H9 (cell line): ENCODE results near the gene MED9. TPM values are rescaled to one million over a fixed set of nuclear protein-coding genes. Genes with fewer than 3 reads are reported as not detected.

Source experiments
- DNase-seq: peaks from one replicate; pipeline ENCODE4 v3.0.0-alpha.2; 2017
- H2AFZ ChIP-seq: one replicate; pipeline ENCODE4 v1.6.1; 2013; ENCODE audit warnings: mild to moderate bottlenecking, low read length, control low read depth, moderate library complexity
- H2AK5ac ChIP-seq: 2 replicates; pipeline ENCODE4 v1.6.1; 2013; ENCODE audit warnings: low read length, control low read depth, mixed read lengths; ENCODE audit not compliant: insufficient read length
- H2BK120ac ChIP-seq: one replicate; pipeline ENCODE4 v1.6.1; 2013; ENCODE audit warnings: low read depth, mild to moderate bottlenecking, low read length, control low read depth, inconsistent platforms; ENCODE audit not compliant: poor library complexity, severe bottlenecking
- H2BK12ac ChIP-seq: 2 replicates; pipeline ENCODE4 v1.6.1; 2013; ENCODE audit warnings: low read length, control low read depth, mixed read lengths, low read depth; ENCODE audit not compliant: insufficient read length
- H2BK15ac ChIP-seq: 2 replicates; pipeline ENCODE4 v1.6.1; 2013; ENCODE audit warnings: low read depth, low read length, control low read depth
- H2BK20ac ChIP-seq: one replicate; pipeline ENCODE4 v1.6.1; 2013; ENCODE audit warnings: low read depth, mild to moderate bottlenecking, low read length, control low read depth, inconsistent platforms; ENCODE audit not compliant: poor library complexity, severe bottlenecking
- H2BK5ac ChIP-seq: 2 replicates; pipeline ENCODE4 v1.6.1; 2013; ENCODE audit warnings: low read length, control low read depth, mixed read lengths; ENCODE audit not compliant: insufficient read length
- H3K14ac ChIP-seq: 2 replicates; pipeline ENCODE4 v1.6.1; 2013; ENCODE audit warnings: low read length, control low read depth; ENCODE audit not compliant: insufficient read depth
- H3K18ac ChIP-seq: 2 replicates; pipeline ENCODE4 v1.6.1; 2013; ENCODE audit warnings: low read depth, mild to moderate bottlenecking, mixed read lengths, low read length, control low read depth; ENCODE audit not compliant: insufficient read length
- H3K23ac ChIP-seq: 2 replicates; pipeline ENCODE4 v1.6.1; 2013; ENCODE audit warnings: low read length, control low read depth, mixed read lengths, low read depth; ENCODE audit not compliant: insufficient read length
- H3K23me2 ChIP-seq: 2 replicates; pipeline ENCODE4 v1.6.1; 2013; ENCODE audit warnings: low read depth, mild to moderate bottlenecking, mixed read lengths, low read length, control low read depth; ENCODE audit not compliant: insufficient read length, poor library complexity, severe bottlenecking
- H3K27ac ChIP-seq: 2 replicates; pipeline ENCODE4 v1.5.1; 2013; ENCODE audit warnings: low read length, control low read depth, mixed read lengths, low read depth; ENCODE audit not compliant: insufficient read length
- H3K27me3 ChIP-seq: 2 replicates; pipeline ENCODE4 v1.6.1; 2013; ENCODE audit warnings: low read length, control low read depth, inconsistent platforms; ENCODE audit not compliant: insufficient read depth
- H3K4ac ChIP-seq: 2 replicates; pipeline ENCODE4 v1.6.1; 2013; ENCODE audit warnings: low read depth, mild to moderate bottlenecking, control low read depth, inconsistent platforms, low read length, moderate library complexity
- H3K4me1 ChIP-seq: 2 replicates; pipeline ENCODE4 v1.6.1; 2013; ENCODE audit warnings: low read length, control low read depth, inconsistent platforms; ENCODE audit not compliant: insufficient read depth
- H3K4me2 ChIP-seq: 2 replicates; pipeline ENCODE4 v1.6.1; 2013; ENCODE audit warnings: low read length, control low read depth, mixed read lengths; ENCODE audit not compliant: insufficient read length, insufficient read depth
- H3K56ac ChIP-seq: 2 replicates; pipeline ENCODE4 v1.6.1; 2013; ENCODE audit warnings: low read depth, mild to moderate bottlenecking, mixed read lengths, low read length, control low read depth; ENCODE audit not compliant: insufficient read length
- H3K79me1 ChIP-seq: 2 replicates; pipeline ENCODE4 v1.6.1; 2013; ENCODE audit warnings: low read depth, mild to moderate bottlenecking, moderate library complexity, low read length, control low read depth, inconsistent platforms; ENCODE audit not compliant: insufficient read depth, poor library complexity, severe bottlenecking
- H3K79me2 ChIP-seq: 2 replicates; pipeline ENCODE4 v1.6.1; 2013; ENCODE audit warnings: low read length, control low read depth, inconsistent platforms; ENCODE audit not compliant: insufficient read depth
- H3K9ac ChIP-seq: 2 replicates; pipeline ENCODE4 v1.6.1; 2013; ENCODE audit warnings: low read length, control low read depth, mixed read lengths; ENCODE audit not compliant: insufficient read length; ENCODE audit errors: extremely low read depth
- H3K9me3 ChIP-seq: one replicate; pipeline ENCODE4 v1.6.1; 2013; ENCODE audit warnings: low read depth, low read length, inconsistent platforms; ENCODE audit not compliant: control insufficient read depth
- H3T11ph ChIP-seq: one replicate; pipeline ENCODE4 v1.6.1; 2013; ENCODE audit warnings: mild to moderate bottlenecking, low read length, control low read depth, inconsistent platforms
- H4K20me1 ChIP-seq: one replicate; pipeline ENCODE4 v1.6.1; 2013; ENCODE audit not compliant: control insufficient read depth, insufficient read length, insufficient read depth
- H4K5ac ChIP-seq: 2 replicates; pipeline ENCODE4 v1.6.1; 2013; ENCODE audit warnings: low read depth, mild to moderate bottlenecking, mixed read lengths, low read length, control low read depth; ENCODE audit not compliant: insufficient read length
- H4K8ac ChIP-seq: replicated peaks from 2 replicates; pipeline ENCODE4 v1.6.1; 2013; ENCODE audit warnings: low read length, control low read depth, mixed read lengths, low read depth; ENCODE audit not compliant: insufficient read length
- H4K91ac ChIP-seq: 2 replicates; pipeline ENCODE4 v1.6.1; 2013; ENCODE audit warnings: low read depth, mild to moderate bottlenecking, moderate library complexity, mixed read lengths, low read length, control low read depth; ENCODE audit not compliant: insufficient read length
- H3K27ac Mint-ChIP-seq, 3 experiments: 2 replicates in 2 of 3; 3 replicates in 1 of 3; pipeline ENCODE4 v1.8.0; 2020 to 2021; ENCODE audit warnings: mixed read lengths in 3 of 3, mild to moderate bottlenecking in 1 of 3, moderate library complexity in 1 of 3
- H3K27me3 Mint-ChIP-seq: 2 replicates; pipeline ENCODE4 v1.8.0; 2021; ENCODE audit warnings: low read depth, mild to moderate bottlenecking, moderate library complexity, mixed read lengths
- H3K36me3 Mint-ChIP-seq, 3 experiments: 2 replicates in 2 of 3; 3 replicates in 1 of 3; pipeline ENCODE4 v1.8.0; 2020 to 2021; ENCODE audit warnings: low read depth in 3 of 3, mixed read lengths in 3 of 3; ENCODE audit not compliant: insufficient read depth in 1 of 3
- H3K4me1 Mint-ChIP-seq, 2 experiments: 2 replicates each; pipeline ENCODE4 v1.8.0; 2020; ENCODE audit warnings: mixed read lengths in 2 of 2
- H3K4me3 Mint-ChIP-seq, 2 experiments: 2 replicates in 1 of 2; 3 replicates in 1 of 2; pipeline ENCODE4 v1.8.0; 2020 to 2021; ENCODE audit warnings: mild to moderate bottlenecking in 2 of 2, mixed read lengths in 2 of 2, moderate library complexity in 1 of 2
- H3K9me3 Mint-ChIP-seq, 2 experiments: 2 replicates in 1 of 2; 3 replicates in 1 of 2; pipeline ENCODE4 v1.8.0; 2020; ENCODE audit warnings: mild to moderate bottlenecking in 2 of 2, mixed read lengths in 2 of 2, moderate library complexity in 1 of 2
- WGBS: extraction: QIAGEN DNeasy Blood & Tissue Kit; methylation state at CpG from one replicate; pipeline ENCODE4 v1.1.7; 2013; ENCODE audit warnings: missing lambda C conversion rate, low lambda C conversion rate, mixed read lengths; ENCODE audit not compliant: insufficient read length; ENCODE audit errors: extremely low coverage; 5-methylcytosine and 5-hydroxymethylcytosine counted together
- total RNA-seq: library from RNA; stranded (reverse); gene quantifications from 2 replicates; pipeline ENCODE4 v1.2.1, GENCODE V29; 2021
- TF ChIP-seq, protein P1 (sequence below): fragments of 200-600 bp; sonication (generic); conservative IDR thresholded peaks from 3 replicates; pipeline ENCODE4 v1.8.0; 2021; ENCODE audit warnings: antibody characterized with exemption, mild to moderate bottlenecking

The MED9 gene
- total RNA-seq, 1 experiment from 2014 or later: 20.0 TPM

DNA sequence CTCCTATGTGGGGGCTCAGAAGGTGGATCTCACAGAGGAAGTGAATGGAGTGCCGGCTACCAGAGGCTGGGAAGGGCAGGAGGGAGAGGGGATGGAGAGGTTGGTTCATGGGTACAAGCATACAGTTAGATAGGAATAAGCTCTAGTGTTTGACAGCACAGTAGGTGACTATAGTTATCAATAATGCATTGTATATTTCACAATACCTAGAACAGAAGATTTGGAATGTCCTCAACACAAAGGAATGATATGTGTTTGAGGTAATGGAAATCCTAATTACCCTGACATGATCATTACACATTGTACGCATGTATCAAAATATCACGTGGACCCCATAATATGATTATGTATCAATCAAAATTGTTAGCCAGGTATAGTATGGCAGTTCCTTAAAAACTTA, 38.9 kb upstream of the MED9 start:
- Histone ChIP-seq H3K4me2 (no peak overlapping the region), H3K23me2 (no peaks in the 10 kb centered on the region), H4K8ac (no peak overlapping the region), H3K4me1 (no peaks in the 10 kb centered on the region; the same call in 1 of the 2 replicates), H2BK15ac (no peak overlapping the region), H2BK120ac (no peak overlapping the region), H3K27ac (no peak overlapping the region), H3K23ac (no peak overlapping the region), H2BK20ac (no peak overlapping the region), H3K9ac (no peak overlapping the region), H3K79me1 (no peaks in the 10 kb centered on the region), H2BK12ac (no peak overlapping the region), H3K4ac (no peak overlapping the region), H3K27me3 (no peaks in the 10 kb centered on the region), H3K9me3 (no peaks in the 10 kb centered on the region), H3K18ac (no peak overlapping the region), H3K14ac (no peak overlapping the region), H4K5ac (no peak overlapping the region), H3K56ac (no peak overlapping the region), H3K79me2 (no peaks in the 10 kb centered on the region), H2AK5ac (no peak overlapping the region), H4K20me1 (no peaks in the 10 kb centered on the region), H4K91ac (no peak overlapping the region), H3T11ph (no peak overlapping the region), H2AFZ (no peak overlapping the region), H2BK5ac (no peak overlapping the region)
- WGBS: no CpG with 5 or more reads among the region's 3 CpGs
- TF ChIP-seq, protein P1, sequence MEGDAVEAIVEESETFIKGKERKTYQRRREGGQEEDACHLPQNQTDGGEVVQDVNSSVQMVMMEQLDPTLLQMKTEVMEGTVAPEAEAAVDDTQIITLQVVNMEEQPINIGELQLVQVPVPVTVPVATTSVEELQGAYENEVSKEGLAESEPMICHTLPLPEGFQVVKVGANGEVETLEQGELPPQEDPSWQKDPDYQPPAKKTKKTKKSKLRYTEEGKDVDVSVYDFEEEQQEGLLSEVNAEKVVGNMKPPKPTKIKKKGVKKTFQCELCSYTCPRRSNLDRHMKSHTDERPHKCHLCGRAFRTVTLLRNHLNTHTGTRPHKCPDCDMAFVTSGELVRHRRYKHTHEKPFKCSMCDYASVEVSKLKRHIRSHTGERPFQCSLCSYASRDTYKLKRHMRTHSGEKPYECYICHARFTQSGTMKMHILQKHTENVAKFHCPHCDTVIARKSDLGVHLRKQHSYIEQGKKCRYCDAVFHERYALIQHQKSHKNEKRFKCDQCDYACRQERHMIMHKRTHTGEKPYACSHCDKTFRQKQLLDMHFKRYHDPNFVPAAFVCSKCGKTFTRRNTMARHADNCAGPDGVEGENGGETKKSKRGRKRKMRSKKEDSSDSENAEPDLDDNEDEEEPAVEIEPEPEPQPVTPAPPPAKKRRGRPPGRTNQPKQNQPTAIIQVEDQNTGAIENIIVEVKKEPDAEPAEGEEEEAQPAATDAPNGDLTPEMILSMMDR: no peak
- no peak overlapping the region for H3K4me3 Mint-ChIP-seq
- H3K27ac Mint-ChIP-seq: no peak overlapping the region
- H3K27me3 Mint-ChIP-seq: peaks cover 14% of the 10 kb centered on the region
- H3K4me1 Mint-ChIP-seq: peaks cover 13 to 22% of the 10 kb centered on the region in 2 experiments
- no peak for DNase-seq
- no peaks in the 10 kb centered on the region; a peak in 1 of 5 replicates for H3K9me3 Mint-ChIP-seq
- H3K36me3 Mint-ChIP-seq: no peaks in the 10 kb centered on the region
